Activated CD4-positive, CD25-positive, alpha-beta regulatory T cell (primary cell): ENCODE results near the gene GORAB.

ENCODE experiments used
- DNase-seq, 4 experiments: peaks; one replicate each; lab custom pipeline; 2025; lab: John Stamatoyannopoulos, UW

GORAB gene

DNA sequence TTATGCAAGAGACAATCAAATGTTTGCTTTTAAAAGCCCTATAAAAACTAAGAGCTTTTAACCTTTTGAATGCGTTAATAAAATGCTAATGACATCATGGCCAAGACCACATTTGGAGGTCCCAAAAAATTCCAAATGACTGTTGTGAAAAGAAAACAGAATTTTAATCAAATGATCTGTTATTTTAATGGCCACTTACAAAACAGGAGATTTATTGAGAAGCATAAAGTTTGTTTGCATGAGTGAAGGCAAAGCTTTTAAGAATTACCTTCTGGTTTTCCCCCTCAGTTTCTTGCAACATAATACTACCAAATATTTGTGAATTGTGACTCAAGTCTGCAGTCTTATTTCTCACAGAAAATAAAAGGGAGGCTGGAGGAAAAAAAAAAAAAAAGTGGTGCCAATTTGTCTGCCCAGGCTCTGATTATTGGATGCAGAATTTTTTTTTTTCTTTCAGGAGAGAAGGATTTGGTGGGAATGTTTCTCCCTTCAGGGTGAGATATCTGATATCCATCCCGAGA is 60.7 kb downstream of the GORAB start:
- DNase-seq = no peak

DNA sequence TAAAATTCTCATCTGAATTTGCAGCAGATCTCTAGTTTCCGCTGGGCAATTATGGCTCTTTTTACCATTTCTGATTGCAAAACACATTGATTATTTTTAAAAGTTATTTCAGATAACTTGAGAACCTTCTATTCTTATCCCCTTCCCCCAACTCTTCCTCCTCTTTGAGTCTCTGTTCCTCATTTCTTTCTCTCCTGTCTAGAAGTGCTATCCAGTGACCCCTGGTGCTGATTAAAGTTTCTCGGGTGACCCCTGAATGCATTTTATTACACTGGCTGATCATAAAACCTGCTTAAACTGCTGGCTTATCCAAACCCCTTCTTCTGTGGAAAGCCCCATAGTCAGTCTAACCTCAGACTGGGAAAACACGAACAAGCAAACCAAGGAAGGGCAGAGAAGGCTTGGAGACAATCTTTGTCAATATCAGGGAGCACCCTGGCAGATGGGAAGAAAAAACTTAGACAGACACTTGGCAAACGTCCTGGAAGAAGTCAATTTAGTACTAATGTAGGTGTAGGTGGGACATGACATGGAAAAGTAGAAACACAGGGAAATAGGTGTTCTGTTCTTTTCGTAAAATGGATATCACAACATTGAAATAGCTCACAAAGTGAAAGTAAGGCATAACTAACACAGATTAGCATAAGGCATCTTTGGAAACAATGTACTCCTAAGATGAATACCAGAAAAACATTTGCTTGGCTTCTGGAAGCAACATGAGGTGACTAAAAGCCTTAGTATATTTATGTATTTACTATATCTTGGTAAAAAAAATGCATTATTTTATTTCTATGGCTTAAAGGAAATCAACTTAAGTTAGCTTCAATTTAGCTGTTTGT is 61.4 kb downstream of the GORAB start:
- DNase-seq = no peak

DNA sequence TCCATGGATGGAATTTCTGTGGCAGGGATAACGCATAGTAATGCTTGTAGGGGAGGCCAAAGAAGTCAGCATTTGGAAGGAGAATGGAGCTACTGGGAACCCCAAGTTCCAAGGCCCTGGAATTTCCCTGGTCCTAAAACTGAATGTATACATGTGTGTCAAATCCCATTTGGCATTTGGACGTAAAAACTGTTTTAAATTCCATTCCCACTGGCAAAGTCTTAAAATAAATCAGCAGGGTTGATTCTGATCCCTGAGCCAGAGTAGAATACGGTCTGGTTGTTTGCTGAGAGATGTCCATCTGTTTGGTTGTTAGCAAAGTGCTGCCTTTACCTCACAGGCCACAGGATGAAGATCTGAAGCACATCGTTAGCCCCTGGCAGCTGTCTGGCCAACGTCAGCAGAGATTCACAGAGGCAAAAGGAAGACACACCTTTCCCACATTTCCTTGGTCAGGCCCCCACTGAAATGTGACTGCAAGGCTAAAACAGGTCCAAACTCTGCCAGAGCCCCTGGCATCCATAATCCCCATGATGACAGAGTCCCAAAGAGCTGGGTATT is 62.2 kb downstream of the GORAB start:
- no peak for DNase-seq

DNA sequence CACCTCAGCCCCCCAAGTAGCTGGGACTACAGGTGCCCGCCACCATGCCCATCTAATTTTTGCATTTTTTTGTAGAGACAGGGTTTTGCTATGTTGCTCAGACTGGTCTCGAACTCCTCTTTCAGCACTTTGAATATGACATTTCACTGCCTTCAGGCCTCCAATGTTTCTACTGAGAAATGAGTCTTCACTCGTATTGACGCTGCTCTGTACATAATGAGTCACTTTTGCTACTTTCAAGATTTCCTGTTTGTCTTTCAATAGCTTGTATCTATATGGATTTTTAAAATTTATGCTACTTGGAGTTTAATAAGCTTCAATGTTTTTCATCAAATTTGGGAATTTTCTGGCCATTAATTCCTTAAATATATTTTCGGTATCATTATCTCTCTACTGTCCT is 64.7 kb downstream of the GORAB start:
- DNase-seq = no peak

DNA sequence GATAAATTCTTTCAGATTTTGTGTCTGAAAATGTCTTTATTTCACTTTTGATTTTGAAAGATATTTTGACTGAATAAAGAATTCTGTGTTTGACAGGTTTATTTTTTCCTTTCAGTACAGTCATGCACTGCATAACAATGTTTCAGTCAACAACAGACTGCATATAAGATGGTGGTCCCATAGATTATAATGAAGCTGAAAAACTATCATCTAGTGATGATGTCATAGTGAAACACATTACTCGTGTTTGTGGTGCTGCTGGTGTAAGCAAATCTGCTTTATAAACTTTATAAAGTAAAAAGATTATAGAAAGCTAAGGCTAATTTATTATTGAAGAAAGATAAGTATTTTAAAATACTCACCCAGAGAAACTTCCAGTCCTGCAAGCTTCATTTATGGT is 66.7 kb downstream of the GORAB start:
- no peak for DNase-seq

DNA sequence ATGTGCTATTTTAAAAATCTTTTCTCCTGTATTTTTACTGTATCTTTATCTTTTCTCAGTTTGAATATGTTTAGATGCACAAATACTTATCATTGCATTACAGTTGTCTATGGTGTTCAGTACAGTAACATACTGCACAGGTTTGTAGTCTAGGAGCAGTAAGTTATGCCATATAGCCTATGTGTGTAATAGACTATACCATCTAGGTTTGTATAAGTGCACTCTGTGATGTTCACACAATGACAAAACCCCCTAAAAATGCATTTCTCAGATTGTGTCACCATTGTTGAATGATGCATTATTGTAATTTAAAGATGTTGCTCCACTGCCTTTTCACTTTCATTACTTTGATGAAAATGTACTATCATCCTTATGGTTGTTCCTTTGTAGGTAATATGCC is 67.1 kb downstream of the GORAB start:
- DNase-seq = no peak

DNA sequence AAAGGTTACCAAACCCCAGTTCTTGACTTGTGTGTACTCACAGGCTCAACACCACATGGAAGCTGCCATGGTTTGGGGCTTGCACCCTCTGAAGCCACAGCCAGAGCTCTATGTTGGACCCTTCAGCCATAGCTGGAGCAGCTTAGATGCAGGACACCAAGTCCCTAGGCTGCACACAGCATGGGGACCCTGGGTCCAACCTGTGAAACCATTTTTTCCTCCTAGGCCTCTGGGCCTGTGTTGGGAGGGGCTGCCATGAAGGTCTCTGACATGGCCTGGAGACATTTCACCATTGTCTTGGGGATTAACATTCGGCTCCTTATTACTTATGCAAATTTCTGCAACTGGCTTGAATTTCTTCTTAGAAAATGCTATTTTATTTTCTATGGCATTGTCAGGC is 69.9 kb downstream of the GORAB start:
- DNase-seq = no peak
